NCI-H460 (cell line): ENCODE data around the gene PLD5. TPM values are rescaled to one million over a fixed set of nuclear protein-coding genes. Genes with fewer than 3 reads are reported as not detected.
A peak's percentile ranks its signal among the peaks of the same experiment; 100 is the strongest.
"Not testable (repeated sequence)": the region's sequence is repeated elsewhere in the genome, so short reads cannot be mapped to it uniquely, and the experiment has no call there.

Experiments used
- DNase-seq: peaks from one replicate; pipeline ENCODE4 v3.0.0-alpha.2; 2016; ENCODE audit warnings: low read depth; ENCODE audit errors: extremely low read depth
- total RNA-seq: library from RNA; depleted of rRNA; stranded (reverse); fragments of >200 nt; shearing (Covaris generic); gene quantifications from 2 replicates; pipeline ENCODE4 v1.2.3, GENCODE V29; 2014

The PLD5 gene
- total RNA-seq, 1 experiment from 2014 or later, result not detected

- DNase-seq, result not testable (repeated sequence)
Measured at GRCh38 chr1:242288067-242288466, 236.4 kb downstream of the PLD5 start.

DNA sequence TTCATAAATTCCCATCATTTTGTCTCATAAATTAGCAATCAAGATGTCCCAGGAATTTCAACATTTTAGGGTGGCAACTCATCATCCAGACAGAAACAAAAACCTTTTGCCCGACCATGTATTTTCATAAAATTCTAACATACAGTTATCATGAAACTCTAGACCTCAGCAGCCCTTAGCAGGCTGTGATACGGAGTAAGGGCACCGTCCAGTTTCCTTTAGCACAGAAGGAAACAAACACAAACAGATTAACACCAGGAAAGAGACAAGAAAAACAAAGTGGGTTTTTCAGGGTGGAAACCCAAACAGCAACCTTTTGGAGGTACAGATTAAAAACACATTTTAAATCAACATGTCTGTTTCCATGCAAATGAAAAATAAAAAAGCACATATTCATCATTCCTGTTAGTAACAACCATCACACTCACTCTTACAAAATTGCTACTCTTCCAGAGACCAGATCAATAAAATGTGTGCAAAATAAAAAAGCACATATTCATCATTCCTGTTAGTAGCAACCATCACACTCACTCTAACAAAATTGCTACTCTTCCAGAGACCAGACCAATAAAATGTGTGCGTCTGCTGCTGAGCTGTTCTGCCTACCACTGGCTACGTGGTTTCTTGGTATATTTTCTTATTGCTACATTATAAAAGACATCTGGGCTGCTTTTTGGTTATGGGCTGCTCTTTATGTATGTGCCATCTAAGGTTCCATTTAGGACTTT is 241.6 kb downstream of the PLD5 start:
- DNase-seq, result not testable (repeated sequence)

GRCh38 chr1:242278406-242278805 is 246.1 kb downstream of the PLD5 start:
- not testable (repeated sequence) for DNase-seq

- not testable (repeated sequence) for DNase-seq
Measured at GRCh38 chr1:242276769-242277168, 247.7 kb downstream of the PLD5 start.

DNA sequence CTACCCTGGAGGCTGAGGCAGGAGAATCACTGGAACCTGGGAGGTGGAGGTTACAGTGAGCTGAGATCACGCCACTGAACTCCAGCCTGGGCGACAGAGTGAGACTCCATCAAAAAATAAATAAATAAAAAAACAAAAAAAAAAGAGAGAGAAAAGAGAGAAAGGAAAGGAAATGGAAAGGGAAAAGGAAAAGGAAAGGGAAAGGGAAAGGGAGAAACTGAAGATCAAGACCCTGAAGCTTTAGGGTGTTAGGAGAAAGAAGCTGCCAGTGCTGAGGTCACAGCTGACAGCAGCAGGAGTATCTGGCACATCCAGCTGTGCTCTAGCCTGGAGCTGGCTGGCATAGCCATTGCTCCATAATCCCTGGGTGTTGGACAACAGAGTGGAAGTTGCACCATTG is 257.5 kb downstream of the PLD5 start:
- DNase-seq, result not testable (repeated sequence)

- DNase-seq, result not testable (repeated sequence)
Measured at GRCh38 chr1:242264419-242264818, 260.1 kb downstream of the PLD5 start.

DNA sequence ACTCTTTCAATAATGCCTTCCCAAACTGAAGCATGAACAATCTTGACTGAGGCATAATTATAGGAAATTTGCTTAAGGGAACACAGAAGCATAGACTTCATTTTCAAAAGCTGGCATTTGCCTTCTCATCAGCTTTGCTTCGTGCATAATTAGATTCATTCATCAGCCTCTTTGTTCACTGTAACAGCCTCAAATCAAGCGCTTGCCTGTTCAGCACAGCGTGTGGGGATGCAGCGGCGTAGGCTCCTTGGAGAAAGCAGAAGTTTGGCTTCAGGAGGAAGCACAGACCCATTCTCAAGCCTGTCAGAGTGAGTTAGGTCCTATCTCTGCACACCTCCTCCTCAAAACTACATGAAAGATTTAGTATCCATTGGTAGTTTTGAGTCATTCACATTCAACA is 279.2 kb downstream of the PLD5 start:
- DNase-seq, result no peak

- DNase-seq, result no peak
Measured at GRCh38 chr1:242243472-242243871, 281.0 kb downstream of the PLD5 start.

GRCh38 chr1:242242983-242243382 is 281.5 kb downstream of the PLD5 start:
- no peak for DNase-seq

DNA sequence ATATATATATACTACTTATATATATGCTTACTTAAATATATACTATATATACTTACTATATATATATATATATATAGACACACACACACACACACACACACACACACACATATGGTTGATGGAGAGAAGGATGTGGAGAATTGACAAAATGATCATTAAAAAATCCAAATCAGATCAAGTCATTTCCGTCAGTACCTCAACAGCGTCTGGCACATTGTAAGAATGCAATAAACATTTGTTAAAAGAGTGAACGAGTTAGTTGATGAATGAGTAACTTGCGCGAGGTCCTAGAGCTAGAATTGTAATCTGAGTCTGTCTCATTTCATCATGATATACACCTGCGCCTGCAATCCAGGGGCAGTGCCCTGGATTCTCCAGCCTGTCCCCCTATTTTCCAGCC is 282.6 kb downstream of the PLD5 start:
- DNase-seq, result no peak

- no peak for DNase-seq
Measured at GRCh38 chr1:242240691-242241090, 283.8 kb downstream of the PLD5 start.

- DNase-seq, result no peak
Measured at GRCh38 chr1:242240077-242240476, 284.4 kb downstream of the PLD5 start.

DNA sequence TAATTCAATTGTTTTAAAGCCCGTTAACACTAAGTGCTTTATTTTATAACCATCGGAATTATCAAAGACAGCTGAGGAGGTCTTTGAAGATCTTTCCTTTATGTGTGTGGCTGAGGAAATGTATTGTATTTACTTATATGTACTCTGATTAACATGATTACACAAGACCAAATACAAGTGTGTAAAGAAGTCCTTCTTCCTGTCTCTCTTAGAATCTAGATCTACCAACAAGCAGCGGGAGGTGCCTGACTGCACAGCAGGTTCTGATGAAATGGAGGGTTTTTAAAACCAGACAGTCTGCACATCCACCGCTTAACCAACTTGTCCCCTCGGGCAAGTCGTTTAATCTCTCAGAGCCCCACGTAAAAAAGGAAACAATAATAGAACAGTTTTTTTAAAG is 285.1 kb downstream of the PLD5 start:
- DNase-seq, result no peak

DNA sequence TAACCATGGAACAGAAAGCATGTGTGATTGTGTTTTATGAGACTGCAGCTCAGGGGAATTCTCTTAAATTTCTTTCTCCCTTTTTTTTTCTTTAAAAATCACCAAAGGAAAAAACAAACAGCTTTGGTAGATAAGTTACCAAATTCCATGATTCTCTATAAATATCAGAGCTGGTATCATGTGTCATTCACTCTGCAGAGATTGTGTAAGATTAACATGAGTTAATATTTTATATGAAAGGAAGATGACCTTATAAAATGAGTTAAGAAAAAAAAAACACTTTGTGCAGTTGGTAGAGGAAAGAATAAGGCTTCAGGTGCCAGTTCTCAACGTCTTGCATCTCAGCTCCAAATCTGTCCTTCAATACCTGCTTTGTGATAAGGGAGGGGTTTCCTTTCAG is 287.4 kb downstream of the PLD5 start:
- DNase-seq, result no peak

GRCh38 chr1:242228991-242229390 is 295.5 kb downstream of the PLD5 start:
- no peak for DNase-seq

GRCh38 chr1:242225767-242226573 is 298.5 kb downstream of the PLD5 start:
- DNase-seq, result peak; percentile 36

GRCh38 chr1:242224878-242225766 is 299.4 kb downstream of the PLD5 start:
- not testable (repeated sequence) for DNase-seq

- no peak for DNase-seq
Measured at GRCh38 chr1:242224461-242224860, 300.0 kb downstream of the PLD5 start.

- DNase-seq, result no peak
Measured at GRCh38 chr1:242219905-242220304, 304.6 kb downstream of the PLD5 start.

GRCh38 chr1:242219298-242219901 is 305.1 kb downstream of the PLD5 start:
- no peak for DNase-seq

- DNase-seq, result no peak
Measured at GRCh38 chr1:242216368-242216767, 308.1 kb downstream of the PLD5 start.
